MM.1S (cell line): Measurements from ENCODE around the gene LRRC75A.

Experiments
- DNase-seq: peaks from one replicate; pipeline ENCODE4 v3.0.0-alpha.2; 2015
- H2AFZ ChIP-seq: fragments of 300-600 bp; sonication (generic); 2 replicates; pipeline ENCODE4 v1.6.0; 2016; ENCODE audit warnings: antibody characterized with exemption, low read length
- H3F3A ChIP-seq: fragments of 300-600 bp; sonication (generic); 2 replicates; pipeline ENCODE4 v1.6.1; 2016; ENCODE audit warnings: mild to moderate bottlenecking, antibody characterized with exemption, low read length, moderate library complexity, mixed read lengths; ENCODE audit not compliant: insufficient read depth
- H3K27ac ChIP-seq: fragments of 300-600 bp; sonication (generic); 2 replicates; pipeline ENCODE4 v1.5.1; 2016; ENCODE audit warnings: mild to moderate bottlenecking, low read length
- H3K27me3 ChIP-seq: fragments of 300-600 bp; sonication (generic); replicated peaks from 2 replicates; pipeline ENCODE4 v1.6.0; 2016; ENCODE audit warnings: low read length; ENCODE audit not compliant: insufficient read depth
- H3K36me3 ChIP-seq: fragments of 300-600 bp; sonication (generic); replicated peaks from 2 replicates; pipeline ENCODE4 v1.6.1; 2016; ENCODE audit warnings: mild to moderate bottlenecking, low read length, mixed read lengths; ENCODE audit not compliant: insufficient read depth
- H3K4me1 ChIP-seq: fragments of 300-600 bp; sonication (generic); 2 replicates; pipeline ENCODE4 v1.6.1; 2016; ENCODE audit warnings: low read length, mixed read lengths
- H3K4me2 ChIP-seq: fragments of 300-600 bp; sonication (generic); 2 replicates; pipeline ENCODE4 v1.6.0; 2016; ENCODE audit warnings: low read depth, low read length
- H3K4me3 ChIP-seq: fragments of 300-600 bp; sonication (generic); 2 replicates; pipeline ENCODE4 v1.5.1; 2016; ENCODE audit warnings: low read length, mixed read lengths
- H3K79me2 ChIP-seq: fragments of 300-600 bp; sonication (generic); 2 replicates; pipeline ENCODE4 v1.6.1; 2016; ENCODE audit warnings: mixed run types, low read length, mixed read lengths
- H3K9ac ChIP-seq: fragments of 300-600 bp; sonication (generic); 2 replicates; pipeline ENCODE4 v1.6.1; 2016; ENCODE audit warnings: low read length, mixed read lengths
- H3K9me2 ChIP-seq: fragments of 300-600 bp; sonication (generic); replicated peaks from 2 replicates; pipeline ENCODE4 v1.6.1; 2016; ENCODE audit warnings: mild to moderate bottlenecking, low read length, mixed read lengths; ENCODE audit not compliant: insufficient read depth
- H3K9me3 ChIP-seq: fragments of 300-600 bp; sonication (generic); replicated peaks from 2 replicates; pipeline ENCODE4 v1.6.1; 2016; ENCODE audit warnings: mild to moderate bottlenecking, low read length, mixed read lengths; ENCODE audit not compliant: insufficient read depth
- H4K20me1 ChIP-seq: fragments of 300-600 bp; sonication (generic); 2 replicates; pipeline ENCODE4 v1.6.1; 2016; ENCODE audit warnings: mild to moderate bottlenecking, low read length, moderate library complexity, mixed read lengths; ENCODE audit not compliant: insufficient read depth
- EZH2 ChIP-seq: fragments of 300-600 bp; sonication (generic); optimal IDR thresholded peaks from 2 replicates; pipeline ENCODE3; 2017; ENCODE audit warnings: low read depth, mild to moderate bottlenecking, antibody characterized with exemption, low read length, mixed read lengths
- EZH2phosphoT487 ChIP-seq: fragments of 300-600 bp; sonication (generic); IDR thresholded peaks from 2 replicates; pipeline ENCODE4 v1.6.1; 2018; ENCODE audit warnings: antibody characterized with exemption, low read length
- TF ChIP-seq, protein P1 (sequence below): fragments of 300-600 bp; sonication (generic); IDR thresholded peaks from 2 replicates; pipeline ENCODE4 v1.5.1; 2016; ENCODE audit warnings: antibody characterized with exemption, low read length, mixed read lengths

LRRC75A gene

DNA sequence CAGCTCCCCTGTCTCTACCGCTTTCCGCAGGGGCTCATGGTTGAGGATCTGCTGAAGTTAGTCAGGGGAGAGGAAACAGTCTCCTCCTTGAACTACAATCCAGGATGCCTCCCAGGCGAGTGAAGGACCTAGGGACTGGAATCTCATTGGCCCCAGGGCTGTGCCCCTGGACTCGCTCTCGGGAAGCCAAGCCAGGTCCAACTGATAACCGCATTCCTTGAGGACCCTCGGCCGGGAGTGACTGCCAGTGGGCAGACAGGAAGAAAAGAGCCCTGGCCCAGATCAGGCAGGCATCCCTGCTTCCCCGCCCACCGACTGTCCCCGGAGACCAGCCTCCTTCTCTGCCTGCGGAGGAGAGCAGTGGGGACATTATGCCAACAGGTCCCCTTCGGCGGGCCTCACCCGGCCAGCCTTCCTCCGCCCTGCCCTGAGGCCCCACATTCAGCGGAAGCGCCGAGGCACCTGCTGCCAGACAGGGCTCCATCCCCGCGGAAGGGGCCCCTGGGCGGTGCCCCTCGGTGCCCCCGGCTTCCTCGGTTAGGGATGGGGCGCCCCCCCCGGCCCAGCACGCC, 776 bp downstream of the LRRC75A start:
- H3F3A ChIP-seq = no peaks in the 10 kb centered on the region
- peak overlapping the region; percentile 69 for H3K4me2 ChIP-seq
- H3K4me1 ChIP-seq = no peaks in the 10 kb centered on the region
- H2AFZ ChIP-seq = no peak overlapping the region
- no peaks in the 10 kb centered on the region for H3K79me2 ChIP-seq
- H3K9me3 ChIP-seq = no peaks in the 10 kb centered on the region
- no peak overlapping the region for H3K27ac ChIP-seq
- TF ChIP-seq, protein P1, sequence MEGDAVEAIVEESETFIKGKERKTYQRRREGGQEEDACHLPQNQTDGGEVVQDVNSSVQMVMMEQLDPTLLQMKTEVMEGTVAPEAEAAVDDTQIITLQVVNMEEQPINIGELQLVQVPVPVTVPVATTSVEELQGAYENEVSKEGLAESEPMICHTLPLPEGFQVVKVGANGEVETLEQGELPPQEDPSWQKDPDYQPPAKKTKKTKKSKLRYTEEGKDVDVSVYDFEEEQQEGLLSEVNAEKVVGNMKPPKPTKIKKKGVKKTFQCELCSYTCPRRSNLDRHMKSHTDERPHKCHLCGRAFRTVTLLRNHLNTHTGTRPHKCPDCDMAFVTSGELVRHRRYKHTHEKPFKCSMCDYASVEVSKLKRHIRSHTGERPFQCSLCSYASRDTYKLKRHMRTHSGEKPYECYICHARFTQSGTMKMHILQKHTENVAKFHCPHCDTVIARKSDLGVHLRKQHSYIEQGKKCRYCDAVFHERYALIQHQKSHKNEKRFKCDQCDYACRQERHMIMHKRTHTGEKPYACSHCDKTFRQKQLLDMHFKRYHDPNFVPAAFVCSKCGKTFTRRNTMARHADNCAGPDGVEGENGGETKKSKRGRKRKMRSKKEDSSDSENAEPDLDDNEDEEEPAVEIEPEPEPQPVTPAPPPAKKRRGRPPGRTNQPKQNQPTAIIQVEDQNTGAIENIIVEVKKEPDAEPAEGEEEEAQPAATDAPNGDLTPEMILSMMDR = no peak
- TF ChIP-seq EZH2phosphoT487 (no peak), EZH2 (no peak)
- H4K20me1 ChIP-seq = no peaks in the 10 kb centered on the region
- H3K4me3 ChIP-seq = no peak overlapping the region; the same call in 1 of the 2 replicates
- H3K27me3 ChIP-seq = peaks cover 43% of the 10 kb centered on the region
- DNase-seq = no peak
- no peak overlapping the region for H3K9ac ChIP-seq
- H3K36me3 ChIP-seq = no peaks in the 10 kb centered on the region
- H3K9me2 ChIP-seq = no peaks in the 10 kb centered on the region

DNA sequence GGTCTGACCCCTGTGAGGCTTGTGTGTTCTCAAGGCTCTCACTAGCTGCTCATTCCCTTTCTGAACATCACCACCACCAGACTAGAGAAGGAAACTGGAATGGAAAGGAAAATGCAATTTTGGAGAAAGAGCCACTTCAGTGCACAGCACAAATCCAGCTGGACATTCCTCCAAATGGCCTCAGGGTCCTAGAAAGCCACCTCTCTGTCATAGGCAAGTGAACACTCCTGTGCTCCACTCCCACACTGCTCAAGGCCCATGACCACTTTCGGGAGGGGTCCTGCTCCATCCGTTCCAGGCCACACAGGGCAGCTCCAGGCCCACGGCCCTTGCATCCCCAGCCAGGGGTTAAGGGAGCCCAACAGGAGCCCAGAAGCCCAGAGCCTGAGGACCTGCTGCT, 2.6 kb downstream of the LRRC75A start:
- TF ChIP-seq, protein P1 = no peak
- TF ChIP-seq EZH2 = no peak
- TF ChIP-seq EZH2phosphoT487 = no peak
- H3K4me1 ChIP-seq = no peaks in the 10 kb centered on the region

DNA sequence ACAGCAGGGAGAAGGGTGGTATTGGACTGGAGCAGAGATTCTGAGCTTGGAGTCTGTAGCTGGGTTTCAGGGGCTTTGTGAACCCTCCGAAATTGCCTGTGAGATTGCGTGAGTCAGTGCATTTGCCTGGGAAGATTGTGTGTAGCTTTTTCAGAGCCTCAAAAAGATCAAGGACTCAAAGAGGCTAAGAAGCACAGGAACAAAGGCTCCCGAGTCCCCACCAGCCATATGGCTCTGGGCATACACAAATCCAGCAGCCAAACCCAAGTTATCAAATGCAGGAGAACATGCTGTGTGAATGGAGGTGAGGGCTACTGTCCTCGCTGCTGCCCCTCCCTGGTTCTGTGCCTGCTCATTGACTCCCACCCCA, 3.0 kb downstream of the LRRC75A start:
- H3K4me3 ChIP-seq = no peak overlapping the region
- TF ChIP-seq EZH2 = no peak
- DNase-seq = no peak
- no peak overlapping the region for H3K9ac ChIP-seq
- no peaks in the 10 kb centered on the region for H3K4me1 ChIP-seq
- H3K27ac ChIP-seq = no peak overlapping the region
- no peaks in the 10 kb centered on the region for H3K9me2 ChIP-seq
- no peaks in the 10 kb centered on the region for H3K79me2 ChIP-seq
- H4K20me1 ChIP-seq = no peaks in the 10 kb centered on the region
- peaks cover 24% of the 10 kb centered on the region for H3K27me3 ChIP-seq
- no peaks in the 10 kb centered on the region for H3F3A ChIP-seq
- no peak overlapping the region for H3K4me2 ChIP-seq
- no peaks in the 10 kb centered on the region for H3K36me3 ChIP-seq
- no peak overlapping the region for H2AFZ ChIP-seq
- no peaks in the 10 kb centered on the region for H3K9me3 ChIP-seq

More for the DNA sequence above, 2.6 kb downstream of the LRRC75A start:
- Histone ChIP-seq H3F3A (no peaks in the 10 kb centered on the region), H3K4me2 (no peak overlapping the region), H3K9me3 (no peaks in the 10 kb centered on the region), H4K20me1 (no peaks in the 10 kb centered on the region), H3K9ac (no peak overlapping the region), H3K27me3 (peaks cover 29% of the 10 kb centered on the region), H3K9me2 (no peaks in the 10 kb centered on the region), H3K79me2 (no peaks in the 10 kb centered on the region), H2AFZ (no peak overlapping the region), H3K4me3 (no peak overlapping the region), H3K27ac (no peak overlapping the region), H3K36me3 (no peaks in the 10 kb centered on the region)
- no peak for DNase-seq

DNA sequence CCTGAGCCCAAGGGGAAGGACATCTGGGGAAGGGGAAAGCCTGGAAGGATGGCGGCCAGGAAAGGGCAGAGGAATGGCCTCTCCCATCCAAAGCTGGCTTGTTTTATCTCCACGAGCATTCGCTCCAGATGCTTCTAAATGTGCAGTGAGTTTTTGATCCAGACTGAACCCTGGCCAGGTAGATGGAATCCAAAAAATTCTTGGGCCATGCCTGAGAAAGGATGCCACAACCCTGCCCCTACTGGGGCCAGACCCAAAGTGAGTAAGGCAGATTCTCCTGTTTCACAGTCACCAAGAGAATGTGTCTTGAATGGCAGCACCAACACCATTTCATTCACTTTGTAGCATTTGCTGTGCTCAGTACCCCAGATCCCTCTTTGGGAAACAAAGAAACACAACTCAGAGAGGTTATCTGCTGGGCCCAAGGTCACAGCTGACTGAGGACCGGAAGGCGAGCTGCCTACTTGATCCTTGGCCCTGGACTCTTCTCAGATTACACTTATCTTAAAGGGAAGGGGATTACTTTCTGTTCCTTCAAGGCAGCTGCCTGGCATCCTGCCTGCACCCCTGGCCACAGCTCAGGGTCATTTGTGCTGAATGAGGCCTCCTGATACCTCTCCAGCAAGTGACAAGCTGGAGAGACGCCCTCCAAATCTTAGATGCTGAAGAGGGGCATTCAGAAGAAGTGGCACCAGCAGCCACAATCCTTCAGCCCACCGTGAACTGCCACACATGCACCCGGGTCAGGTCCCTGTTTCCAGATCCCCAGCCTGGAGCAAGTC, 3.6 kb downstream of the LRRC75A start:
- TF ChIP-seq, protein P1 = no peak
- TF ChIP-seq EZH2 = no peak
- no peak for TF ChIP-seq EZH2phosphoT487
- Histone ChIP-seq H3K36me3 (no peaks in the 10 kb centered on the region), H3K27me3 (peaks cover 18% of the 10 kb centered on the region), H4K20me1 (no peaks in the 10 kb centered on the region), H3K27ac (no peak overlapping the region), H3K9ac (no peak overlapping the region), H3K9me2 (no peaks in the 10 kb centered on the region), H3K4me2 (no peak overlapping the region), H3K4me3 (no peak overlapping the region), H3F3A (no peaks in the 10 kb centered on the region), H3K79me2 (no peaks in the 10 kb centered on the region), H2AFZ (no peak overlapping the region), H3K9me3 (no peaks in the 10 kb centered on the region), H3K4me1 (no peaks in the 10 kb centered on the region)
- DNase-seq = no peak
